ENCODE data around the gene PRICKLE4.
A peak's percentile ranks its signal among the peaks of the same experiment; 100 is the strongest.

Gene PRICKLE4

GRCh38 chr6:41780551-41781365 lies at the start of gene PRICKLE4:
Gene PRICKLE4, plus strand, starts transcription at chr6:41780782. Its CDS starts 2,692 bp downstream, at chr6:41783474.
- peak; percentile 25 for DNase-seq

- no peak for DNase-seq
Observed at GRCh38 chr6:41731561-41732086, 49.0 kb upstream of the PRICKLE4 start.

GRCh38 chr6:41732149-41732548 lies 48.4 kb upstream of the PRICKLE4 start:
- DNase-seq, result no peak

- DNase-seq, result no peak
Observed at GRCh38 chr6:41732591-41733359, 47.8 kb upstream of the PRICKLE4 start.

- DNase-seq, result no peak
Observed at GRCh38 chr6:41733360-41733706, 47.2 kb upstream of the PRICKLE4 start.

GRCh38 chr6:41733707-41734665 lies 46.6 kb upstream of the PRICKLE4 start:
- peak; percentile 98 for DNase-seq

GRCh38 chr6:41734666-41735426 lies 45.7 kb upstream of the PRICKLE4 start:
- peak; percentile 70 for DNase-seq

GRCh38 chr6:41735427-41736185 lies 45.0 kb upstream of the PRICKLE4 start, which contains the start of gene TFEB:
Gene TFEB, minus strand, starts transcription at chr6:41735608. Its CDS starts 44,395 bp downstream, at chr6:41691213.
- DNase-seq, result peak; percentile 92

GRCh38 chr6:41736186-41736733 lies 44.3 kb upstream of the PRICKLE4 start:
- no peak for DNase-seq

GRCh38 chr6:41736800-41737555 lies 43.6 kb upstream of the PRICKLE4 start:
- no peak for DNase-seq

- no peak for DNase-seq
Observed at GRCh38 chr6:41737591-41738130, 42.9 kb upstream of the PRICKLE4 start.

- no peak for DNase-seq
Observed at GRCh38 chr6:41739041-41739440, 41.5 kb upstream of the PRICKLE4 start.

- no peak for DNase-seq
Observed at GRCh38 chr6:41740366-41741162, 40.0 kb upstream of the PRICKLE4 start.

- no peak for DNase-seq
Observed at GRCh38 chr6:41741625-41742490, 38.7 kb upstream of the PRICKLE4 start.

GRCh38 chr6:41743406-41744235 lies 37.0 kb upstream of the PRICKLE4 start:
- DNase-seq, result no peak

GRCh38 chr6:41744236-41744787 lies 36.3 kb upstream of the PRICKLE4 start:
- DNase-seq, result no peak
